Adrenal gland (tissue), 12 donors: ENCODE data around the gene PLIN3. TPM values are rescaled to one million over a fixed set of nuclear protein-coding genes. Genes with fewer than 3 reads are reported as not detected.
A peak's percentile ranks its signal among the peaks of the same experiment; 100 is the strongest.
"Not testable (repeated sequence)": the region's sequence is repeated elsewhere in the genome, so short reads cannot be mapped to it uniquely, and the experiment has no call there.

Experiments used
- DNase-seq, 7 donors: peaks; one replicate each; pipeline ENCODE4 v3.0.0-alpha.2; 2019 to 2020
- H3K27ac ChIP-seq, 5 donors: fragments of 200-600 bp; sonication (generic) in 4 of 5; 1 replicate in 3 of 5; 2 replicates in 2 of 5; pipeline versions ENCODE4 v1.5.1 to v1.8.0; 2016 to 2020; ENCODE audit warnings: mild to moderate bottlenecking in 1 of 5
- H3K27me3 ChIP-seq: fragments of 200-600 bp; 2 replicates; pipeline ENCODE4 v1.8.0; 2021
- H3K36me3 ChIP-seq, 2 donors: fragments of 200-600 bp; replicated peaks in 1 of 2; 1 replicate in 1 of 2; 2 replicates in 1 of 2; pipeline versions ENCODE4 v1.5.1 to v1.8.0; 2018 to 2022
- H3K4me1 ChIP-seq, 2 donors: fragments of 200-600 bp; replicated peaks in 1 of 2; 1 replicate in 1 of 2; 2 replicates in 1 of 2; pipeline versions ENCODE4 v1.5.1 to v1.8.0; 2018 to 2021
- H3K4me3 ChIP-seq, 4 donors: fragments of 200-600 bp; sonication (generic) in 3 of 4; one replicate each; pipeline ENCODE4 v1.5.1; 2016 to 2018
- H3K9me3 ChIP-seq, 3 donors: fragments of 200-600 bp; sonication (generic) in 1 of 3; replicated peaks in 1 of 3; 1 replicate in 2 of 3; 2 replicates in 1 of 3; pipeline versions ENCODE4 v1.5.1 to v1.8.0; 2016 to 2021
- POLR2A ChIP-seq, 2 donors: fragments of 450-650 bp; IDR thresholded peaks; one replicate each; pipeline ENCODE4 v1.6.1; 2017; ENCODE audit warnings: antibody characterized with exemption in 2 of 2, mild to moderate bottlenecking in 2 of 2, moderate library complexity in 1 of 2
- WGBS, 4 donors: extraction: QIAGEN DNeasy Blood & Tissue Kit in 2 of 4; methylation state at CpG; one replicate each; pipeline versions ENCODE4 v1.1.5 to v1.1.7; 2013 to 2017; 5-methylcytosine and 5-hydroxymethylcytosine counted together
- intact Hi-C, 2 donors: fragments of 100-400 bp; cut with DNase I; formaldehyde crosslinking; loops; one replicate each; pipeline versions ENCODE4 v1.14.1 to v1.15.0; 2022 to 2023
- polyA plus RNA-seq, 3 donors: library from polyadenylated mRNA; stranded (reverse); fragments of 200-250 nt in 2 of 3; fragments of 350-450 nt in 1 of 3; fragmentation: Illumina TruSeq in 1 of 3; extraction: RNeasy Lipid Tissue Mini Kit (QIAGEN cat#74804) in 1 of 3; gene quantifications; one replicate each; pipeline ENCODE4 v1.2.3, GENCODE V29; 2013 to 2014
- total RNA-seq, 9 donors: library from RNA; depleted of rRNA in 4 of 9; stranded (reverse); fragments of >200 nt in 4 of 9; fragments of 120-200 nt in 1 of 9; fragmentation: NEBNext Ultra II Directional in 1 of 9; extraction: Animal tissue kit (Norgen Biotek cat#: 25700) in 1 of 9; gene quantifications; one replicate each; pipeline versions ENCODE4 v1.1.0 to v1.2.4, GENCODE V29; 2013 to 2023
- TF ChIP-seq, protein P1 (sequence below), 6 experiments: fragments of 450-650 bp in 4 of 6; fragments of 200-600 bp in 2 of 6; sonication (generic) in 1 of 6; IDR thresholded peaks; 1 replicate in 5 of 6; 2 replicates in 1 of 6; pipeline versions ENCODE4 v1.5.1 to v1.8.0; 2016 to 2021; ENCODE audit warnings: antibody characterized with exemption in 6 of 6, mild to moderate bottlenecking in 2 of 6, moderate library complexity in 1 of 6
- donor health status: healthy with polysubstance abuse.
- donor health status: Bipolar disorder and iron deficiency.
- donor health status: DM: yes; HTN: yes; CAD: no.
- donor health status: DM: no; HTN: no; CAD: no.
- donor health status: DM: no; HTN: no; CAD: no.
- donor health status: DM: yes; HTN: yes; CAD: no.

The PLIN3 gene
- total and polyA plus RNA-seq, 12 donors, result 21.3 to 181 (median 103) TPM

DNA sequence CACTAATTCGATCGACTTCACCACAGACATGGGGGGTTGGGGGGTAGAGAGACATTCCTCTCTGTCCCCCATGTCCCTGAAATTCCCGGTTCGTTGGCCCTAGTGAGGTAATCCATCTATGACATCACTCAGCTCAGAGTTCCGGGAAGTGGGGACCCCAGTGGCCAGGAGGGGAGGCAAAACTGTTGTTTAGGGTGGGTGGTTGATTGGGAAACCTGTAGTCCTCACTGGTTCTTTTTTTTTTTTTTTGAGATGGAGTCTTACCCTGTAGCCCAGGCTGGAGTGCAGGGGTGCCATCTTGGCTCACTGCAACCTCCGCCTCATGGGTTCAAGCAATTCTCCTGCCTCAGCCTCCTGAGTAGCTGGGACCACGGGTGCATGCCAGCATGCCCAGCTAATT is 35.3 kb upstream of the PLIN3 start, which contains the start of gene ARRDC5:
Gene ARRDC5 (minus strand): TSS at position 101 of the 400 bp plus-strand sequence. CDS start 71 bp downstream, at position 30.
- intact Hi-C loops, result no loop called here
- Histone ChIP-seq H3K36me3 (no peaks in the 10 kb centered on the region), H3K4me3 (no peak within 1 kb of the TSS), H3K27ac (no peak within 1 kb of the TSS), H3K27me3 (no peaks in the 10 kb centered on the region), H3K4me1 (no peaks in the 10 kb centered on the region), H3K9me3 (no peaks in the 10 kb centered on the region)
- no peak for TF ChIP-seq POLR2A (IDR thresholded peaks at IDR 0.05)
- TF ChIP-seq, protein P1, sequence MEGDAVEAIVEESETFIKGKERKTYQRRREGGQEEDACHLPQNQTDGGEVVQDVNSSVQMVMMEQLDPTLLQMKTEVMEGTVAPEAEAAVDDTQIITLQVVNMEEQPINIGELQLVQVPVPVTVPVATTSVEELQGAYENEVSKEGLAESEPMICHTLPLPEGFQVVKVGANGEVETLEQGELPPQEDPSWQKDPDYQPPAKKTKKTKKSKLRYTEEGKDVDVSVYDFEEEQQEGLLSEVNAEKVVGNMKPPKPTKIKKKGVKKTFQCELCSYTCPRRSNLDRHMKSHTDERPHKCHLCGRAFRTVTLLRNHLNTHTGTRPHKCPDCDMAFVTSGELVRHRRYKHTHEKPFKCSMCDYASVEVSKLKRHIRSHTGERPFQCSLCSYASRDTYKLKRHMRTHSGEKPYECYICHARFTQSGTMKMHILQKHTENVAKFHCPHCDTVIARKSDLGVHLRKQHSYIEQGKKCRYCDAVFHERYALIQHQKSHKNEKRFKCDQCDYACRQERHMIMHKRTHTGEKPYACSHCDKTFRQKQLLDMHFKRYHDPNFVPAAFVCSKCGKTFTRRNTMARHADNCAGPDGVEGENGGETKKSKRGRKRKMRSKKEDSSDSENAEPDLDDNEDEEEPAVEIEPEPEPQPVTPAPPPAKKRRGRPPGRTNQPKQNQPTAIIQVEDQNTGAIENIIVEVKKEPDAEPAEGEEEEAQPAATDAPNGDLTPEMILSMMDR (IDR thresholded peaks at IDR 0.05), result no peak
- WGBS, 4 donors, result 68 to 85% (median 82%) methylated on average over 7 of the region's 7 CpGs
- DNase-seq, result no peak

GRCh38 chr19:4900879-4901278 is 33.4 kb upstream of the PLIN3 start:
- H3K9me3 ChIP-seq, intact Hi-C loops, H3K27ac ChIP-seq, DNase-seq, H3K27me3 ChIP-seq, H3K4me1 ChIP-seq, H3K4me3 ChIP-seq, H3K36me3 ChIP-seq: not testable (repeated sequence)
- 75 to 79% (median 76%) methylated on average over 13 of the region's 13 CpGs for WGBS, 4 donors

DNA sequence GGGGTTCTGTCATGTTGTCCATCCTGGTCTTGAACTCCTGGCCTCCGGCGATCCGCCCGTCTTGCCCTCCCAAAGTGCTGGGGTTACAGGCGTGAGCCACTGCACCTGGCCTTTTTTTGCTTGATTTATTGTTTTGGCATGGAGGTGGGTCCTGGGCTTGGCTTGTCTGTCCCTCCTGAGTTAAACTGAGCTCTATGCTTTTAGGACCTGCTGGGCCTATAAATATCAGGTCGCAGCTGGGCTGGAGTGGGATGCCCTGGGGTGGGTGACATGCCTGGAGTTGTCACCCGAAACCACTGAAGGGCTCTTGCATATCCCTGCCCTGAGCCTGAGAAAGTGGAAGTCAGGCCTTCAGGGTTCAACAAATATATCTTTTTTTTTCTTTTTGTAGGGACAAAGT is 29.7 kb upstream of the PLIN3 start:
- no peaks in the 10 kb centered on the region for H3K27me3 ChIP-seq
- no peak for DNase-seq
- H3K4me3 ChIP-seq, result no peak overlapping the region
- intact Hi-C loops, result no loop called here
- no peak overlapping the region for H3K27ac ChIP-seq
- H3K9me3 ChIP-seq, result no peaks in the 10 kb centered on the region
- TF ChIP-seq, protein P1 (IDR thresholded peaks at IDR 0.05), result no peak
- no peak for TF ChIP-seq POLR2A (IDR thresholded peaks at IDR 0.05)
- WGBS, 4 donors, result 93 to 97% (median 96%) methylated on average over 6 to 7 of the region's 7 CpGs
- no peaks in the 10 kb centered on the region for H3K36me3 ChIP-seq
- no peaks in the 10 kb centered on the region for H3K4me1 ChIP-seq

- intact Hi-C loops, result no loop called here
- no peaks in the 10 kb centered on the region for H3K27me3 ChIP-seq
- peak in 6 of 7 donors; percentile 32 to 72 (median 58) for DNase-seq
- no peak overlapping the region for H3K27ac ChIP-seq
- WGBS, 4 donors, result 45 to 62% (median 58%) methylated on average over 3 of the region's 3 CpGs
- no peaks in the 10 kb centered on the region for H3K9me3 ChIP-seq
- no peaks in the 10 kb centered on the region for H3K4me1 ChIP-seq
- no peak overlapping the region for H3K4me3 ChIP-seq
- H3K36me3 ChIP-seq, result no peaks in the 10 kb centered on the region
- TF ChIP-seq, protein P1 (IDR thresholded peaks at IDR 0.05), result no peak
- TF ChIP-seq POLR2A (IDR thresholded peaks at IDR 0.05), result no peak
Observed at GRCh38 chr19:4896372-4896771, 28.9 kb upstream of the PLIN3 start.

GRCh38 chr19:4892962-4893361 is 25.5 kb upstream of the PLIN3 start:
- intact Hi-C loops, H3K4me1 ChIP-seq, H3K27me3 ChIP-seq, H3K36me3 ChIP-seq, H3K4me3 ChIP-seq, DNase-seq, H3K27ac ChIP-seq, H3K9me3 ChIP-seq: not testable (repeated sequence)
- WGBS, 4 donors, result 90 to 93% (median 91%) methylated on average over 11 of the region's 11 CpGs
